Suprapubic skin (tissue), 3 donors: ENCODE measurements around the gene PNMA6E.

Experiments
- EP300 ChIP-seq: sonication (generic); formaldehyde crosslinking; IDR thresholded peaks from one replicate; pipeline ENCODE4 v1.6.1; 2017; ENCODE audit warnings: antibody characterized with exemption
- POLR2A ChIP-seq, 2 donors: fragments of 450-650 bp; IDR thresholded peaks; one replicate each; pipeline ENCODE4 v1.6.1; 2017; ENCODE audit warnings: antibody characterized with exemption in 2 of 2, mild to moderate bottlenecking in 2 of 2, moderate library complexity in 2 of 2
- TF ChIP-seq, protein P1 (sequence below), 2 donors: fragments of 200-600 bp in 1 of 2; fragments of 450-650 bp in 1 of 2; sonication (generic) in 1 of 2; IDR thresholded peaks; one replicate each; pipeline ENCODE4 v1.5.1; 2016 to 2019; ENCODE audit warnings: antibody characterized with exemption in 2 of 2, mild to moderate bottlenecking in 1 of 2, moderate library complexity in 1 of 2

- TF ChIP-seq, protein P1, sequence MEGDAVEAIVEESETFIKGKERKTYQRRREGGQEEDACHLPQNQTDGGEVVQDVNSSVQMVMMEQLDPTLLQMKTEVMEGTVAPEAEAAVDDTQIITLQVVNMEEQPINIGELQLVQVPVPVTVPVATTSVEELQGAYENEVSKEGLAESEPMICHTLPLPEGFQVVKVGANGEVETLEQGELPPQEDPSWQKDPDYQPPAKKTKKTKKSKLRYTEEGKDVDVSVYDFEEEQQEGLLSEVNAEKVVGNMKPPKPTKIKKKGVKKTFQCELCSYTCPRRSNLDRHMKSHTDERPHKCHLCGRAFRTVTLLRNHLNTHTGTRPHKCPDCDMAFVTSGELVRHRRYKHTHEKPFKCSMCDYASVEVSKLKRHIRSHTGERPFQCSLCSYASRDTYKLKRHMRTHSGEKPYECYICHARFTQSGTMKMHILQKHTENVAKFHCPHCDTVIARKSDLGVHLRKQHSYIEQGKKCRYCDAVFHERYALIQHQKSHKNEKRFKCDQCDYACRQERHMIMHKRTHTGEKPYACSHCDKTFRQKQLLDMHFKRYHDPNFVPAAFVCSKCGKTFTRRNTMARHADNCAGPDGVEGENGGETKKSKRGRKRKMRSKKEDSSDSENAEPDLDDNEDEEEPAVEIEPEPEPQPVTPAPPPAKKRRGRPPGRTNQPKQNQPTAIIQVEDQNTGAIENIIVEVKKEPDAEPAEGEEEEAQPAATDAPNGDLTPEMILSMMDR (IDR thresholded peaks at IDR 0.05), result no peak
- TF ChIP-seq POLR2A (IDR thresholded peaks at IDR 0.05) (no peak), EP300 (no peak)
These were observed 9.7 kb upstream of the PNMA6E start for GRCh38 chrX:153410888-153411254.
